Activated CD4-positive, alpha-beta T cell treated with anti-CD3 and anti-CD28 coated beads for 4 hours (primary cell): Measurements from ENCODE around the gene KCNMB1.
"Not testable (repeated sequence)": the region's sequence is repeated elsewhere in the genome, so short reads cannot be mapped to it uniquely, and the experiment has no call there.

ENCODE experiments used
- DNase-seq, 2 donors: peaks; one replicate each; pipeline ENCODE4 v3.0.0-alpha.2; 2020

The KCNMB1 gene

DNA sequence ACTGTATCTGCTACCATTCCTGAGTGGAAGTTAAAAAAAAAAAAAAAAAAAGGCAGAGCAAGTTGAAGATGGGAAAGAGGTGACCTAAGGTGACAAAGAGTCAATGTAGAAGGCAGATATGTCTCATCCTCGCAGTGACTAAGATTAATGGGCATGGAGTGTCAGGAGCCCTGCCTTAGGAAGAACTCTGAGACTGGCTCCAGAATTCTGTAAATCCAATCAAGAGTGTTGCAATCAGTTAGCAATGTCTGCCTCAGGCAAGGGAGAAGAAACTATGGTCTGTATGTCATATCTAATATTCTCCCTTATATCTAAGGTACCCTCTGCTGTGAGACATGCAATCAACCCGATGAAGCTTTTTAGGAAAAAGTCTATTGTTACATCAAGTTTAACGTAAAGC, 24.7 kb upstream of the KCNMB1 start:
- DNase-seq, result no peak

GRCh38 chr5:170411100-170411499, 21.9 kb upstream of the KCNMB1 start:
- DNase-seq, result no peak

DNA sequence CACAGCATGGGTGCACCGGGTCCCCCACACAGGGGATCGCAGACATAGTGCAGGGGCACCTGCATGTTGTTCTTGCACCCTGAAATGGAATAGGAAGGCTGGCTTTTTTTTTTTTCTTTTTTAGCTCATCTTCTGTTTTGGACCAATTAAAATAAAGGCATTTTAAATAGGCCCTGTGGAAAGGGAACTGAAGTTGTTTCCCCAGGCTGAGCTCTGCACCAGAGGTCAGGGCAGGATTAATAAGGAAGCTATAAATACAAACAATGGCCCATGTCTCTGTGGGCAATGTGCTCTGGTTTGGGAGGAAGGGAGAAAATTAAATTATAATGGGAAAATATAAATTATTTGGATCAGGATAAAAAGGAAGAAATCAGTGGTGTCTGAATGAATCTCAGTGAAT, 21.2 kb upstream of the KCNMB1 start:
- no peak for DNase-seq

GRCh38 chr5:170408877-170409660, 19.9 kb upstream of the KCNMB1 start:
- no peak for DNase-seq

DNA sequence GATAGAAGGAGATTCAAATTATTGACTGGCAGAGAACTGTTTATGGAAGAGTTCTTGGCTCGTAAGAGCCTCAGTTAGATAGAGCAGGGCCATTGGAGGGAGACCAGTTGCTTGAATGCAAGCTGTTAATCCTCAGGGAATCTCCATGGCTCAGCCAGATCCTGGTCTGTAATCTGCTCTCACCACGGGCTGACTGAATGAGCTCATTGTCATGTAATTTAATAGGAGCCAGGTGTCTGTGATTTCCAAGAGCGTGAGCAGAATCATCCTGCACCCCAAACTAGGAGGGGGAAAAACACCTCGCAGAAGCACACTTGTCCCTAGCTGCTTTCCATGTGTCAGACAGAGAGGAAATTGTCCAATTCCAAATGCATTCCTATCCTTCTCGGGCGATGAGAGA, 19.1 kb upstream of the KCNMB1 start:
- DNase-seq, result no peak

DNA sequence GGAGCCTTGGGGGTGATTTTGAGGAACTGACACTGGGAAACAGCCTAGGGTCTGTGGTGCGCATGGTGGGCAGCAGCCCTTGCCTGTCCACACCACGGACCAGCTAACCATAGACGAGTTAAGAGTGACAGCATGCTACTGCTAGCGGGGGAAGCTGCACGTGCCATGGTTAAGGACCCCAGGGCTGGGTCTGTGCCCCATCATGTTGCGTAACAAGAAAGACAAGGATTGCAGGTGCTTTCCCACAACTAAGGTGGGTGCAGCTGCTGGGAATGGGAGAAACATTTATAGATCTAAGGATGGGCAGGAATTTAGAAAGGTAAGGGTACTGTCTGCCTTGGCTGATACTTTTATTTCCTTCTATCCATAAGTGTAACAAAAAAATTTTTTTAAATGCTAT, 17.9 kb upstream of the KCNMB1 start:
- no peak for DNase-seq

GRCh38 chr5:170405817-170406216, 16.6 kb upstream of the KCNMB1 start:
- no peak for DNase-seq

DNA sequence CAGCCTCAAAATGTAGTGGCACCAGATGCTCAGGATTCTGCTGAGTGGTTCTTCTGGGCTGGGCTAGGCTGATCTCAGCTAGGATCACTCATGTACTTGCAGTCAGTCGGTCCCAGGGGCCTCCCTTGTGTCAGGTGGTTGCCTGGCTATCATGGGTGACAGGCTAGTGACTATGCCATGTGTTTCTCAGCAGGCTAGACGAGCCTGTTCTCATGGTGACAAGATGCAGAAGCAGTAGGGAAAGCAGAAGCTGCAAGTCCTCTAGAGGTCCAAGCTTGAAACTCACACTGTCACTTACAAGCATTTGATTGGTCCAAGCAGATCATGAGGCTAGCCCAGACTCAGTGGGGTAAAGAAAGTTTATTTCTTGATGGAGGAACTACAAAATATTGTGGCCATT, 15.2 kb upstream of the KCNMB1 start:
- no peak for DNase-seq

DNA sequence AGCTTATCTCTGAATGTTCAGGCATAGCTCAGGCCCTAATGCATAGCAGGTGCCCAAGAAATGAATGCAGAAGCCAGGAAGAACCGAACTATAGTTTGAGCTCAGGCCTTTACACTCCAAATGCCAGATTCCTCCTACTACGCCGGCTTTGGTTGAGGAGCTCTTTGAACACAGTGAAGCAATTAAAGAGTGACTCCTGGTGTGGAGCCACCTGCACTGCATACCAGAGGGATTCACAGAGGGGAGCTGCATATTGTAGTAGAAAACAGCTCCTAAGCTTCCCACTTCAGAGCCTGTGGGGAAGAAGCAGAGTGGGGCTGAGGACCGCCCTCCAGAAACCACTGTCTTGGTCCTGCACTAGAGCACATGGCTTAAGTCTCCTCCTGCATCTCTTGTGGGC, 14.5 kb upstream of the KCNMB1 start:
- no peak for DNase-seq

DNA sequence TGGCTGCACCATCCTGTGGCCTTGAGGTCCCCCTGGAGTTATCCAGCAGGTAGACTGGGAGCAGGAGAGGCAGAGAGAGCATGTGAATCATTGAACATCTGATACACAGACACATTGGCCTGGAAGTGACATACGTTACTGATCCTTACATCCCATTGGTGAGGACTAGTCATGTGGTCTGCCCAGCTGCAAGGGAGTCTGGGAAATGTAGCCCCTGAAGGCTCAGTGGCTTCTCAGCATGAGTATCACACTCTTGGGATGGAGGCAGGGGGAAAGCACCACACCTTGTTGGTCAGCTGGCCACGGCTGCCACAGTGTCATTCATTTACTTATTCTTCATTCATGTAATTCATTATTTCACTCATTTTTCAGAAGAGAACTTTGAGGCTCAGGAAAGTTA, 13.3 kb upstream of the KCNMB1 start:
- no peak for DNase-seq

DNA sequence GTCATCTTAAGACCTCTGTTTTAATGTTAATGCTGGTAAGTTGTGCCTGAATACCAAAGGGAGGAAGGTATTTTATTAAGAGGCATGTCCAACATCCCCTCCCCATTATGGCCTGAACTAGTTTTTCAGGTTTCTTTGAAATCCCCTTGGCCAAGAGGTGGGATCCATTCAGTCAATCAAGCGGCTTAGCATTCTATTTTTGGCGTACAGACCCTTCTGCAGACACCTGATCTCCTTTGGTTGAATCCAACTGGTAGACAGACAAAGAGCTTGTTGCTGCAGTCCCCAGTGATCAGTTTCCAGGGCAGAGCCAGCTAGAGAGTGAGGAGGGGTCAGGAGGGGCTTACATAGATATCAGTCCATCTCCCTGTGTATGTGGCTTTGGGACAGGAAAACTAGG, 7.9 kb upstream of the KCNMB1 start:
- DNase-seq, result no peak

DNA sequence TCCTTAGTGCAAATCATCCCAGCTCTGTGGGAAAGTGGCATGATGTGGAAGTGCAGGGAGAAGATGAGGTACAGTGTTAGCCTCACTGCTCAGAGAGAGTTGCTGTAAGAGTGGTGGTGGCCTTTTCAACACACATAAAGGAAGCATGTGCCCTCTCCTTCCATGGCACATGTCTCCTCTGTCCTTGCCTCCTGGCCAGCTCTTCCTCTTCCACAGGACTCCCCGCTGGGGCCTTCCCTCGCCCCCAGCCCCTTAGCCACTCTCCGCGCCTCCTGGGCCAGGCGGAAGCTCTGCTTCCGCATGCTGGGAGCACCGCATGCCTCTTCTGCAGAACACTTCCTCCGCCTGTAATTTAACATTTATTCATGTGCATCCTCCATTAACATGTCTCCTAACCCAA, 4.8 kb upstream of the KCNMB1 start:
- no peak for DNase-seq

GRCh38 chr5:170393235-170393634, 4.1 kb upstream of the KCNMB1 start:
- peak; percentile 33 to 38 for DNase-seq

DNA sequence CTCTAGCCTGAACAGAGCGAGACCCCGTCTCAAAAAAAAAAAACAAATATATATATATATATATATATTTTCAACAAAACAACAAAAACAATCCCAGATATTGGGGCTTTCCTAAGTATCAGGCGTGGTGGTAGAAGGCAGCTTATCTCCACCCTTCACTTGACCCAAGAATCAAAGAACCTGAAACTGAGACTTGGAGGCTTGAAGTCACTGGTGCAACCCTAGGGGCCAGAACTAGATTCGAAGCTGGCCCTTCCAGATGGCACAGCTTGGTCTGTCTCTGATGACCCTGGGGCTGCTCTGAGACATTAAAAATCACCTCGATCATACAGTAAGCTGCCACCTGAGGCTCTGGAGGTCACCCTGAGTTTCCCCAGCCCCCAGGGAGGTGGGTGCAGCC, 1.3 kb upstream of the KCNMB1 start:
- DNase-seq, result no peak

GRCh38 chr5:170389550-170389892, 354 bp upstream of the KCNMB1 start:
- no peak for DNase-seq

DNA sequence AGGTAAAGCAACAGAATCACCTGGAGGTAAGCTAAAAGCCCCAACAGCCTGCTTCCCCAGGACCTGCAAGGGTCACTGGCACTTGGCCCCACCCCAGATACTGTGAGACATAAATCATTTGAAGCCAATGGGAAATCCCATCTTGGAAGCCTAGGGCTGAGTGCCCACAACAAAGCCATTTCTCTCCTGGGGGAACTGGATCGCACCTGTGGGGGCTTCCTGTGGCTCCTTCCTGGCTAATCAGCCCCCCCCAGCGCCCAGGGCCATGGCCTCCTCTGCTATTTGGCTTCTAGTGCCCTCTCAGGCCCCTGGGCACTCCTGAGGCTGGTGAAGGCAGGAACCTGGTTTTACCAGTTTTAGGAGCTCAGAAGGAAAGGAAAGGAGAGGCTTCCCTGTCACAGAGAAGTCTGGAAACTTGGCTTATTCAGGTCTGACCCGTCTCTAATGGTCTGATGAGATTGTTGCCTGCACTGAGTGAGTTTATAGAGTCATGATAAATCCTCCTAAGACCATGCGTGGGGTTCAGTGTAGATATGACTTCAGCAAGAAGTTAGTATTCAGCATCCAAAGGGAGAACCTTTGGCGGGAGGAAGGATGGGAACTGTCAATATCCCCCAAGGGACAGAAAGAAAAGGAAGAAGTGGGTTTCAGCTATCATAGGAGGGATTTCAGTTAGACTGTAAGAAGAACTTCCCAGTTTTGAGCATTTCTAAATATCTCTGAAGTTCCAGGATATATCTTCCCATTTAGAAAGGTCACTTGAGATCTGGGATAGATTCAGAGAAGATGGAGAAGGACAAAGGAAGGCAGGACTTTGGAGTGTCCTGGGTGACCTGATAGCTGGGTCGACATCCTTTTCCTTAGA, 1.2 kb downstream of the KCNMB1 start:
- DNase-seq, result no peak

DNA sequence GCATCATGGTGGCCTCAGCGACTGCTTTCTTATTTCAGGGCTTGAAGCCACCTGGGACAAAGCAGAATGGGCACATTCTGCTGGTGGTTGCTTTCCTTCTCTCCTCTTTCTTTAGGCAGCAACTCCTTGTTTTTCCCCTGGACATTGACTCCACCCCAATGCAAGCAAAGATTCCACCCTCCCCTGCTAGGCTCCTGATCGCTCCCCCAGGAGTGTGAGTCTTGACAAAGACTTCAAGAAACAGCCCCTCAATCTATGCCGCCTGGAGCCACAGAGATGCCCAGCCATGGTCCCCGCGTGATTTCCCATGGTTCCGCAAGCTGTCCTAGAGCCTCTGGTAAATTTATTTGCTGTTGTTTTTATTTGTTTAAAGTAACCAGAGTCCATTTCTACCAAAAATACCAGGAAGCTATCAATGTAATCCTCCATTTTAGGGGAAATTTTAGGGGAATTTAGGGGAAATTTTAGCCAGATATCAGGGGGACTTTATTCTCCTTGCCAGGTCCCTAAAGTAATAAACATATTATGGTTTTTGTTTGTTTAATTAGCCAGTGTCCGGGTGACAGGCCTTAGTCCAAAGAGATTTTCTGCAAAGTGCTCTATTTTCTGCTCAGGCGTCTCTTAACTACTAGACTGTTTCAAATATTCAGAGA, 2.3 kb downstream of the KCNMB1 start:
- DNase-seq, result no peak

DNA sequence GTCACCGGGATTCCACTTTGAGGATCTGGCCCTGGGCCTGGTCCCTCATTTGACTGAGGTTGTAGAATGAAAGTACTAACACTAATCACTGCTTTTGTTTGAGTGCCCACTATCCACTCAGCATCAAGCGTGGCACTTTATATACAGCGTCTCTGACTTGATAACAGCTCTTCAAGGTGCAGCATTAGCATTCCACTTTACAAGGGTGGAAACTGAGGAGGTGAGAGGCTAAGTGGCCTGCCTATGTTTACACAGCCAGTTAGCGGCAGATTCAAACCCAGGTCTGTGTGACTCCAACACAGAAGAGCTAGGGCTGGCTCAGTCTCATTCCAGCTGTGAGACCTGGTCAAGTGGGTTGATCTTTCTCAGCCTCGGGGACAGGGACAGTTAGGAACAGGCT, 5.9 kb downstream of the KCNMB1 start:
- no peak for DNase-seq

- DNase-seq, result no peak
Measured at GRCh38 chr5:170382790-170383189, 6.4 kb downstream of the KCNMB1 start.

- DNase-seq, result no peak
Measured at GRCh38 chr5:170380361-170380951, 8.7 kb downstream of the KCNMB1 start.

GRCh38 chr5:170378740-170379139, 10.4 kb downstream of the KCNMB1 start:
- DNase-seq, result no peak

- DNase-seq, result no peak
Measured at GRCh38 chr5:170377027-170377426, 12.1 kb downstream of the KCNMB1 start.

- not testable (repeated sequence) for DNase-seq
Measured at GRCh38 chr5:170376526-170376925, 12.6 kb downstream of the KCNMB1 start.

GRCh38 chr5:170375283-170375682, 13.9 kb downstream of the KCNMB1 start:
- DNase-seq, result no peak
